HG03439 (cell line): ENCODE measurements around the gene TPH1.

Experiments
- ATAC-seq: cut with Tn5 transposase; IDR thresholded peaks from one replicate; pipeline ENCODE4 v1.9.1; 2021; ENCODE audit warnings: mild to moderate bottlenecking, moderate library complexity; ENCODE audit not compliant: unreplicated experiment

TPH1 gene

DNA sequence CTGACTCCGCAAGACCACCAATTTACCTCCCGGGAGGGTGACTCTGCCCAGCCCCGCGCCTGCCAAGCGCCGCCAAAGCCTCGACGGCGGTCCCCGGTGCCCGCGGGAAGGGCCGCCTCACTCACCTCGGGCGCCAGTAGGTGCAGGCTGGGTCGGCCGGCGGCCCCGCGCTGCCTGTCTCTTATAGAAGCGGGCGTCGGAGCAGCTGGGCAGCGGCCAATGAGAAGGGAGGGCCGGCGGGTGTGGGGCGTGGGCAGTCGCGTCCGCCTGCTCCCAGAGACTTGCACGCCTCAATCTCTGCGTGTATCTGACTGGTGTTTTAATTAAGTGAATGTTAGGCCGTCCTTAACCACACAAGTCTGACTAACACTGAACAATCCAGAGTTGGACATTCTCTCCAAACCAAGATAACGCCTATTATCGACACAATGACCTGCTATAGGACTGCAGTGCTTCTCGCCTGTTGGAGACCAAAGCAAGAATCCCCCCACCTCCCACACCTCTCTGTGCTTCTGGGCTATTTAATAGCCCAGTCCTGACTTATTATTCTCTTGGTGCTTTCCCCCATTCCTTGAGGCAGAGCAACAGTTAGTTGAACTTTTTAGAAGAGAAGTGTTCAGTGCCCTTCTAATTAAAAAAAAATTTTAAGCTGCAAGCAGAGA is at the start of gene TPH1:
Gene TPH1, minus strand, starts transcription at position 154 of the 662 bp plus-strand sequence. CDS start 5,507 bp downstream, outside the sequence.
- no peak for ATAC-seq

DNA sequence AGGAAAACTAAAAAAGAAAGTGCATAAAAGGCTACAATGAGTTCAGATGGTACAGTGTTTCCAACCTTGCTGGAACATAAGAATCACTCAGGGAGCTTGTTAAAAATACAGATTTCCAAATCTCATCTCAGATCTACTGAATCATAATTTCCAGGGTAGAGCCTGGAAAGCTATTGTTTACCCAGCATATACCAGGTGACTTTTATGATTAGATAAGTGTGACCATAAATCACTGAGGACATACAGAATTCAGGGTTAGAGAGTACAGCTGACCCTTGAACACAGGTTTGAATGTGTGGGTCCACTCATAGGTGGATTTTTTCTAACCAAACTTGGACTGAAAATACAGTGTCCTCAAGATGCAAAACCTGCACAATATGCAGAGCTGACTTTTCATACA is 47.9 kb upstream of the TPH1 start:
- ATAC-seq, result no peak

DNA sequence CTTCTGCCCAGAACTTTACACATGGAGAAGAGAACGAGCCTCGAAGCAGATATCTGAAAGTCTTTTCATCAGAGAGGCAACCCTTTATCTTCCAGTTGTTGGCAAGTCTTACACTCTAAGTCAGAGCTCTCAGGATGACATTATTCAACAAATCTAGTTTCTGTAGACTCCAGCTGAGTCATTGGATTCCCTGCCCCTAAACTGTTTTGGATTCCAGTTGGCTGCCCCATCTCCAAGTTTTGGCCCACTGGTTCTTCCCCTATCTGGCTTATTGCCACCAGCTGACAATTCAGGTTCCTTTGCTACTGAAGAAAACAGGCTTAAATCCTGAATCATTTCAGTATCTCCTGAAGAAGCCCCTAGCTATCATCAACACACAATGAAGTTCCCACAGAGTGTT is 45.7 kb upstream of the TPH1 start:
- ATAC-seq, result no peak

DNA sequence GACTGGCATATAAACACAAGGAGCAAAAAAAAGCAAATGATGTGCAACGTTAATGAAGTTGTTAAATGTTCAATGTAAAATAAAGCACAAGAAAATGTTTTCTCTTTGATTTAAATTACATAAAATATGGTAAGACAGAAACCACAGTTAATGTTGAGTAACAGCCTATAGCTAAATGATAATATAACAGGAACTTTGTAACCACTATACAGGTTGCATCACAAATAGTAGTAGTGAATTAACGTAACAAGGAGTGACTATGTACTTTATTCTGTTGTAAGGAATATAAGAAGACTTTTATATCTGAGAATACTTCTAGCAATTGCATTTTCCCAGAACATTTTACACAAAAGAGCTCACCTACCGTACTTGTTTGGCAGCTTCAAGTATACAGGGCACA is 42.9 kb upstream of the TPH1 start:
- no peak for ATAC-seq

DNA sequence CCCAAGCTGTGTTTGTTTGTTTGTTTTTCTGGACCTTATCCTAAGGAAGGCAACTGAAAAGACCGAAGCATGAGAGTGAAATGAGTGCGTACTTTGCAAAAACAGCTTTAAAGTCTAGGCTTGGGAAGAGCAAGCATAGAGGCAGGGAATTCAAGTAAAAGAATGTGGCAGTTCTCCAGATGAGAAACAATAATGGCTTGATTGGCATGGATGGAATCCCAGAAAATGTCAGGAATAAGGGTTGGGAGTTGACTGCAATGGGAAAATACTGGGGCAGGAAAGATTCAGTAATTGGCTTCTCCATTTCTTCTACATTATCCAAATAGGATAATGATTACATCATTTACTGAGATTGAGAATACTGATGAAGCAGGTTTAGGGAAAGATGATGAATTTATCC is 42.3 kb upstream of the TPH1 start:
- ATAC-seq, result no peak

DNA sequence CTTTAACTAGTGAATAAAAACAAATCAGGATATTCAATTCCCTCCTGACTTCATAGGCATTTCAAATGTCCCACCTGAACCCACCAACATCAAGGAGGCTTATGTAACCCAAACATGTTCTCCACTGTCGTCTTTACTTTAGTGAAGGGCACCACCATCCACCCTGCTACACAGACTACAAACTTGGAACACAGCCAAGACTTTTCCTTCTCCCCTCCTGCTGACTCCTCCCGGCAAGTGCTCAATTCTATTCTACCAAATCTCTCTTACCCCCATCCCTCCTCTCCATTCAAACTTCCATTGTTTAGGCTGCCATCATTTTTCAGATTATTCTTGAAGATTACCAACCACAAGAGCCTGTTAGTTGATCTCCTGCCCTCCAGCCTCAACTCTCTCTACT is 35.5 kb upstream of the TPH1 start:
- ATAC-seq, result no peak

DNA sequence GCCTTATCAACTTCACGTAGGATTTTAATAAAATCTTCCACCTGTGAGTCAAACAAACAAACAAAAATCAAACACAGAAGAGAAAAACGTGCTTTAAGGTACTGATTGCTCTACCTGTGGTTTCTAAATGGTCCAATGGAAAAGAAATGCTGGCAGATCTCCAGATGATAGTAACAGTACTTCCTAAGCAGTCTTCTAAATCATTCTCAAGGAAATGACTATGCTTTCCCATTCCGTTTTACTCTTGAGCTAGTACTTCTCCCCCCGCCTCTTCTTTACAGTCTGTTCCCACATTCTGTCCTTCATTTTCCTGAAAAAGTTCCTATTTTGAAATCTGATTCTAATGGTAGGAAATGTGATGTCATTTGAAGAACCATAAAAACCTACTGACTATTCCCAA is 34.4 kb upstream of the TPH1 start:
- ATAC-seq, result no peak

DNA sequence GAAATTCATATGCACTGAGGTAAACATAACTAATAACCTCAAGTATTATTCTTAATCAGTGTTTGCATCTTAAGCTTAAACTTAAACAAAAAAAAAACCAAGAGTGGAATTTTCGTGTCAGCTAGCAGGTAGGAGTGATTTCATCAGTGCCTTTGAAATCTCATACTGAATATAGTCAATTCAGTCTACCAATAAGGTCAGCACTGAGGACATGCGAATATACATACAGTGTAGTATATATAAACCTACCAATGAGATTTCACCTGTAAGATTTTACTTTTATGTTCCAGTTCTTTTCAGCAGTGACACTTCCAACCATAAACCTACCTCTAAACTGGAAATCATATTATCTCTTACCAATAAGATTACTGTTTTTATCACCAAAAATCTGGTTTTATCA is 32.8 kb upstream of the TPH1 start:
- no peak for ATAC-seq

DNA sequence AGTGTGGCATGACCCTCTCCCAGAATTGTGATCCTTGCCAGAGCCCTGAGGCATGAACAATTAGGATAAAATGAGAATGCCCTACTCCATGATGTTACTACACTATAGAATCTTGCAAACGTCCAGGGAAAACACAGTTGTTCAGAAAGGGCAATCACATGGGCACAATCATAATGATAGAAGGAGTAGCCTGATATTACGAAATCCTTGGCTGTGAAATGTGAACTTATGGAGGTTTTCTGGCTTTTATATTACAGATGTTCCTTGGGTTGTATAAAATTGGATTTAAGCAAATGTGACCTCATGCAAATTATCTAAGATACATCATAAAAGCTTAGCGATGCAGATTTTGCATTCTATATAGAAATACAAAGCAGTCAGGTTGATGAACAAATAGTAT is 29.4 kb upstream of the TPH1 start:
- ATAC-seq, result no peak

DNA sequence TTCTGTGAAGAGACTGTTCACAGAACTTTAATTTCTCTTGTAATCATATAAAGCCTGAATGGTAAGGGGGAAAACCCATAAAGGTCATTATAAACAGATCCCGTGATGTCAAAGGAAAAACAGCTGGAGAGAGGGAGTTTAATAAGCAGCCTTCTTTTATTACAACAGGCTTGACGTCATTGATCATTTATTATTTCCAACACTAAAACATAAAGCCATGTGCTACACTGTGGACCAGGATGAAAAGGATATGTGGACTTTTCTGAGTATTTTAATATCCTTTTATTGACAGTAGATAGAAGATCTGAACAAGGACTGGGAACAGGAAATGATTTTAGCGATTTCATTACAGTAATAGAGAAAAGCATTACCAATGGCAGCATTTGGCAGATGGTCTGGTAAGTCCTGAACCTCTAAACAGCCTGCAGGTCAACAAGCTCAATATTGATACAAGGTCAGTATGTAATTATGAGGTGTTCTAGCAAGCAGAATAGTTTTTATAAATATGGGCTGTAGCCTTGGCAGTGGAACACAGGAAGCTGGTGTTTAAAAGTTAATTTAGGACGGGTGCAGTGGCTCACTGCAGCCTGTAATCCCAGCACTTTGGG is 25.1 kb upstream of the TPH1 start:
- no peak for ATAC-seq

DNA sequence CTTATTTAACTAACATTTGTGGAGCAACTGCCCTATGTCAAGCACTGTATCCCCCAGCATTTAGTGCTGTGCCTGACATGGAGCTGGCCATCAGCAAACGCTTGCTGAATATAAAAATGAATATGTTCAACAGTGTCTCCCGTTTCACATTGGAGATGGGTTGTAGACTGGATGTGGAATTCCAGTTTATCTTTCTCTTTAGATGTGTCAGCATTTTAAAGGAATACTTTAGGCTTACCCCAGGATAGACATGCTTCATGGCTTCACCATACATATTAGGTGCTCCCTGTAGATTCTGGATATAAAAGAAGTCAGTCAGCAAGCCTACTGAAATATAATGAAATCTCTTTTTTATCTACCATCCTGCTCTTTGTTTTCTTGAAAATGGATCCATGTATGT is 21.3 kb upstream of the TPH1 start:
- no peak for ATAC-seq

DNA sequence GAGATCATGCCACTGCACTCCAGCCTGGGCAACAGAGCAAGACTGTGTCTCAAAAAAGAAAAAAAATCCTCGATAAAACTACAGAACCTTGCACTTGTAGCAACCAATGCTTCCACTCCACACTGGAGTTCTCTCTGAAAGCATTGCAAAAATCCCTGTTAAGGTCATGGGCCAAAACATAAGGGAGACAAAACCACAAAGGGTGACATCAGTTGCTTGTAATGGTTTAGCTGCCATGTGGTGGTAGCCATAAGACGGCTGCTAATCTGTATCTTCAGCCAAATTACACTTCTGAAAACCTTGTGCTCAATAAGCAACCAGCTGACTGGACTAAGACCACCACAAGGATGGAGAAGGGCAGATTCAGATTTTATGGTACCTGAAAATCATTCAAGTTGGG is 20.6 kb upstream of the TPH1 start:
- ATAC-seq, result no peak

DNA sequence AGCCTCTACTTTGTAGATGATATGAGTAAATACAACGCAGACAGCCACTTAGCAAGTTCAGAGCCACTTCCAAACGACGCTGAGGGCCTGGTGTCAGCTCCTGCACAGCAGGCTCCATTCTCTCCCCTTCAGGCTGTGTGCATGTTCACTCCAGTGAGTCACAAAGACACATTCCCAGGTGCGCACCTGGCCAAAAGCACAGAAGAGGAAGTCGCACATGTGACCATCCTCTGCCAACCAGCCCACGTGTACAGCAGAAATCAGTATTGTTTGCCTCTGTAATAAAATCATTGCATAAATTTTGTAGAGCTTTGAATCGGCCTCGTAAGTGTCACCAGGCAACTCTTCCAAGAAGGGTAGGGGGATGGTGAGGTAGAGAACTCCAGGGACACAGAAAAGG is 19.5 kb upstream of the TPH1 start:
- ATAC-seq, result no peak

DNA sequence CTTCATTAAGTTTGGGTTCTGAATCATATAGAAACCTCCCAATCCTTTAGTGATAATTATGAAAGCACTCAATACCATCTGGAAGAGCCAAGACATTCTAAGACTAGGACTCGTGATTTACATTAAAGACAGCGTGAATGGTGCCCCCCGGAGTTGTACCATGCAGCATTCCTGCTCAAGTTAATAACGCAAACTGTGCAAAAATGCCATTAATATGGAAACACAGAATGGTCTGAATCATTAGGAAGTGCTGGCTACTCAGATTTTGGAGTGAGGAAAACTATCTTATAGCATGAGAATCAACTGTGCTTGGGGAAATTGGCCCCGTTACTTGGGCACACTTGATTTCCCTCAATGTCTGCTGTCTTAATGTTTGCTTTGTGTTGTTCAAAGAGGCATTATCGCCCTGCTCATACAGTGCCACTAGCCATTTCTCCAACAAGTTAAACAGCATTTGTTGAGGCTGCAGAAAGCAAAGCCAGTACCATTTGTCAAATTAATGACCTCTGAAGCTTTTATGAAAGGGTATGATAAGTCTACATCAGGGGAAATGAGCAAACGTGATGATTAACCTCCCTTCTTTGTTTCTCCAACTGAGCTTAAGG is 18.5 kb upstream of the TPH1 start:
- ATAC-seq, result no peak

DNA sequence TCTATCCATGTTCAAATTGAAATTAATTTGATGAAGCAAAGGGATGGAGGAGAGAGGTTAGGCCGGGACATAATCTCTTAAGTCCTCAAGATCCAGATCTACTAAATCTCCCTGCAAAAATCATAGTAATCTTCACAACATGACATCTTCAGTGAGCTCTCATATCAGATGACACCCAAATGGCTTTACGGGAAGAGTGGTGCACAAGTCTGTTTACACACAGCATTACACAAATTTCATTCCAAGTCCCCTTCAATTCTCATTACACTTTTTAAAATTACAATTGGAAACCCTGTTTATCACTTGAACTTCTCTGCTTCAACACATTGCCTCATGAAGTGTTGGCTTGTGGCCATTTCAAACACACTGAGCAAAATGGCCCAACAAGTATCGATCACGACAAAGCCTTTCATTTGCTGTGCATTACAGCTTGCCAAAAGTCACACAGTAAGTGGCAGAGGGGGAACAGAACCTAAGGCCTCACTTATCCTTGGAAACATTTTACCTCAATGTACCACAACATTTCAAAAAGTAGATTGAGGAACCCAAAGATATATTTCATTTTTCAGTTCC is 17.9 kb upstream of the TPH1 start:
- ATAC-seq, result no peak

DNA sequence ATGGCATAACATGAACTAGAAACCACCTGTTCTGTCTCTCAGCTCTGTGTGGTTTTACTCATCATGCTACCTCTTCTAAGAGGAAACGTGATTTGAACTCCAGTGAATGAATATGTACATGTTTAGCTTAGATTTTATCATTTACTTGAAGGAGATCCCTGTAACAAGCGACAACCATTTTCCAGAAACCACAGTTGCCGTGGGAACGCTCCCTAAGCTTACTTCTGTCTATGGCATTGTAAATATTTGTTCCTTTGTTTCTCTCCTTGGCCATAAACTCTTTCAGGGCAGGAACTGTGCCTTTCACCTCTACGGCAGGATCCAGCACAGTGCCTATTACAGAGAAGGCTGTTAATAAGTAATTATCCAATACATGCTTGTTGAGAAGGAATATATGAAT is 17.1 kb upstream of the TPH1 start:
- ATAC-seq, result no peak

DNA sequence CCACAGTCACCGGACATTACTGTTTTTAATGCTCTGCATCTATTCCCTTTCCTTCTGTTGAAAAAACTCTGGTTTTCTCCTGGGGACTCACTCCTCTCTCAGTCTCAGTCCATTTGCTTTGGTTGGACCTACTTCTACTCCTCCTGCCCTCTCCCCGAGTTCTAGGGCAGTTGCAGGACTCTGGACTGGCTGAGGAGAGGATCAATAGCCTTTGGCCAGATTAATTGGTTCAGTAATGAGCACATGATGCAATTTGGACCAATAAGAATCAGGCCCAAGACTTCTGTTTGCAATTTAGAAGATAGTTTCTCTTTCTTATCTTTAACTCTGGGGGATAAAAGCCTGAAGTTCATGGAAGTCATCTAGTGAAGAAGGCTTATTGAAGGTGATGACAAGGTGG is 15.3 kb upstream of the TPH1 start:
- ATAC-seq, result no peak

DNA sequence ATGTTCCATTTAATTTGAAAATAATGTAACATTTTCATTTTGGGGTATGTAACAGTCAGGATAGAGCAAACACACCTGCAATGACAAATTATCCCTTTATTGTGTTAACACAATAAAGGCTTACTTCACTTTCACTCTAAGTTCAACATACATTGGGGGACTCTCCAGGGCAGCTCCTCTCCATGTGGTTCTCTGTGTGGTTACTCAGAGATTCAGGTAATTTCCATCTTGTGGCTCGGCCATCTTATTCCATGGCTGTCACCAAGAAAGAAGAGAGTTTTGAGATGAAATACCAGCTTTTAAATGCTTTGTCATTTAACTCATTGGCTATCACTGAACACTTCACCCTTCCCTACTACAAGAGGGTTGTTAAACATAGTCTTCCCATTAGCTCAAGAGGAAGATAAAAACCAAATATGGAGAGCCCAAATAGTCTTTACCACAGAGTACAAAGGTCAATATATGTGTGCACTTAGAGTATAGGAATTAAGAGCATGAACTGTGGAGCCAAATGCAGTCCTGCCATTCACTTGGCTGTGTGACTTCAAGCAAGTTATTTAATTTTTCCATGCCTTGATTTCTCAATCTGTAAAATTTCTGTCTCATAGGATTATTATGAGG is 10.6 kb upstream of the TPH1 start:
- ATAC-seq, result no peak

DNA sequence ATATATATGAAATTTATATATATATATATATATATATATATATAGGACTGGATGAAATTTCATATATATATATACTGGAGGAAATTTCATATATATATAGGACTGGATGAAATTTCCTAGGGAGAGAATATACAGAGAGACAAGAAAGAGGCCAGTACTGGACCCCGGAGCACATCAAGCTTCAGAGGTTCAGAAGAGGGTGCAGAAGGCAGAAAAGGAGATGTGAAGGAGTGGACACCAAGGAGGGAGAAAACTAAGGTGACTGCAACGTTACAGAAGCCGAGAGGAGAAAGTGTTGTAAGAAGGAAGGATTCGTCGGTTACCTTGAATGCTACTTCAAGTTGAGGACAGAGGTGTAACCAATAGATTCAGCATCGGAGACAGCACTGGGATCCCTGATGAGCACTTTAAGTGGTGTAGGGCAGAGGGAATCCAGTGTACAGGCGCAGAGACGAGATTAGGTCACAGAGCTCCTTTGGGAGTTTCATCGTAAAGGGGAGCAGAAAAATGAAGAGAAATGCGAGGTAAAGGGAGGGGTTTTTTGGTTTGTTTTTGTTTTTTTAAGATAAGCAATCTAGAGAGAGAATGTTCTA is 8.5 kb upstream of the TPH1 start:
- no peak for ATAC-seq

DNA sequence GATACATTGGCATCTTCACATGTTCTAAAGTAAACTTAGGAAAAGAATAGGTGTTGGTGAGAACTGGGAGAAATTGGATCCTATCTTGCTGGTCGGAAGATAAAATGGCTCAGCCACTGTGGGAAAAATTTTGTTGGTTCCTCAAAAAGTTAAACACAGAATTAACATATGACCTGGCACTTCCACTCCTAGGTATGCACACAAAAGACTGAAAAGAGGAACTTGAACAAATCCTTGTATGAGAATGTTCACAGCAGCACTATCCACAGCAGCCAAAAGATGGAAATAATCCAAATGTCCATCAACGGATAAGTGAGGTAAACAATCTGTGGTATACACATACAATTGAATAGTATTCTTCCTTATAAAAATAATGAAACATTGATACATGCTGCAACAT is 4.8 kb upstream of the TPH1 start:
- ATAC-seq, result no peak

DNA sequence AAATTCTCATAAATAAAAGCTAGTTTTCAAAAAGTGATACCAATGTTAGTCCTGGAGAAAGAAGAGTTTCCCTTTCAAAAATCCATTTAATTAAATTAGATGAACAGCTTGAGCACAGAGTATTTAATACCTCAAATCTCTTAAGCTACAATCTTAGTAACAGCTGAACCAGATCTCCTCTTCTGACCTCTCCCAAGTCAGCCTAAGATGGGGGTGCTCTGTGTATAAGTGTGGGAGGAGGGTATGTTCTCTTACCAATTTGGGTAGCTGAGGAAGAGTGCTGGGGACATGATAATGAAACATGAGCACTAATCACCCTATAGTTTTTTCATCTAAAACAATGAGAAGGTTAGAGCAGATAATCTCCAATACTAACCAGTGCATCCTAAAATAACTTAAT is 9.6 kb downstream of the TPH1 start:
- ATAC-seq, result no peak

DNA sequence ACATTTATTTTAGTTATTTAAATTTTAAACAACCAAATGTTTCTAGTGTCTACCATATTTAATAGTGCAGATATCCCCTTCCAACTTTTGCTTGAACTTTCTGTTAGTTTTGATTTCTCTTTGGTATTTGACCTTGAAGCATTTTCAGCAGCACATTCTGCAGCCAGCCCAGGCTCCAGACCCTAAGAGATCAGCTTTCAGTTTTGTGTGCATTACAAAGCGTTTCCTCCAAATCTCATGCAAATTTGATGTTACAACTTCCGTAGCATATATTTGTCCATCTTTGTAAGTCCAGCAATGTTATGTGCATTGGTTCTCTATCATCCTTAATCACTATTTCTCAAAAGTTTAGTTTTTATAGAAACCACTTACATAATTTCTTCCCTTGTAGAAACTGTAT is 18.6 kb downstream of the TPH1 start:
- no peak for ATAC-seq
